HepG2 (cell line): ENCODE data around the gene BTN1A1. TPM values are rescaled to one million over a fixed set of nuclear protein-coding genes. Genes with fewer than 3 reads are reported as not detected.

Experiments used
- CBX1 ChIP-seq: IDR thresholded peaks from one replicate; pipeline ENCODE4 v1.6.1; 2016; ENCODE audit warnings: antibody characterized with exemption, low read depth
- EHMT2 ChIP-seq: fragments of 200-600 bp; sonication (generic); IDR thresholded peaks from 2 replicates; pipeline ENCODE4 v1.7.0; 2017; ENCODE audit warnings: antibody characterized with exemption, low read depth, low read length, borderline replicate concordance
- HDAC1 ChIP-seq: sonication (generic); formaldehyde crosslinking; IDR thresholded peaks from 2 replicates; pipeline ENCODE4 v1.5.1; 2020; ENCODE audit warnings: mild to moderate bottlenecking, missing genetic modification reagents
- KDM4B ChIP-seq: sonication (generic); formaldehyde crosslinking; IDR thresholded peaks from 2 replicates; pipeline ENCODE4 v1.4.0; 2020; ENCODE audit warnings: missing genetic modification reagents
- POLR2AphosphoS2 ChIP-seq: IDR thresholded peaks from 2 replicates; pipeline ENCODE4 v1.6.1; 2011; ENCODE audit warnings: low read depth, low read length, improper control_type of control experiment
- RFX1 ChIP-seq: fragments of 450-650 bp; IDR thresholded peaks from 2 replicates; pipeline ENCODE4 v1.6.1; 2017
- SMAD3 ChIP-seq: sonication (generic); formaldehyde crosslinking; IDR thresholded peaks from 2 replicates; pipeline ENCODE4 v1.4.0; 2020; ENCODE audit warnings: missing genetic modification reagents
- ZBTB3 ChIP-seq: sonication (generic); formaldehyde crosslinking; IDR thresholded peaks from 2 replicates; pipeline ENCODE4 v1.4.0; 2020; ENCODE audit warnings: low read depth, mild to moderate bottlenecking, moderate library complexity, missing genetic modification reagents, borderline replicate concordance
- ZFP1 ChIP-seq: IDR thresholded peaks from 2 replicates; pipeline ENCODE4 v1.6.1; 2016
- ZNF224 ChIP-seq: sonication (generic); formaldehyde crosslinking; IDR thresholded peaks from 2 replicates; pipeline ENCODE4 v1.5.0; 2020; ENCODE audit warnings: mild to moderate bottlenecking, missing genetic modification reagents
- ZNF430 ChIP-seq: sonication (generic); formaldehyde crosslinking; IDR thresholded peaks from 2 replicates; pipeline ENCODE4 v1.9.0; 2021; ENCODE audit warnings: mild to moderate bottlenecking, missing genetic modification reagents
- ZNF44 ChIP-seq: sonication (generic); formaldehyde crosslinking; IDR thresholded peaks from 2 replicates; pipeline ENCODE4 v1.5.1; 2020; ENCODE audit warnings: mild to moderate bottlenecking, missing genetic modification reagents
- ZNF674 ChIP-seq: sonication (generic); formaldehyde crosslinking; IDR thresholded peaks from 2 replicates; pipeline ENCODE4 v1.5.0; 2020; ENCODE audit warnings: low read depth, mild to moderate bottlenecking, missing genetic modification reagents
- ZNF773 ChIP-seq: sonication (generic); formaldehyde crosslinking; IDR thresholded peaks from 2 replicates; pipeline ENCODE4 v1.4.0; 2020; ENCODE audit warnings: missing genetic modification reagents, borderline replicate concordance
- ZNF792 ChIP-seq: IDR thresholded peaks from 2 replicates; pipeline ENCODE4 v1.6.1; 2016
- ZZZ3 ChIP-seq: sonication (generic); formaldehyde crosslinking; IDR thresholded peaks from 2 replicates; pipeline ENCODE4 v1.4.0; 2020; ENCODE audit warnings: missing genetic modification reagents, mild to moderate bottlenecking, borderline replicate concordance
- polyA plus RNA-seq, 8 experiments: library from polyadenylated mRNA; depleted of rRNA in 3 of 8; stranded (reverse) in 7 of 8; unstranded in 1 of 8; fragments of >200 nt; fragmentation: Illumina TruSeq in 4 of 8; extraction: Trizol in 4 of 8; gene quantifications; 2 replicates each; pipeline versions ENCODE4 v1.2.1 to v1.2.3, GENCODE V29; 2011 to 2016; ENCODE audit warnings: low read depth in 4 of 8, missing spikeins in 1 of 8, mixed read lengths in 1 of 8; ENCODE audit not compliant: insufficient read depth in 1 of 8
- total RNA-seq, 5 experiments: library from RNA; depleted of rRNA; stranded (reverse); fragments of >200 nt; fragmentation: Illumina TruSeq; extraction: Trizol; gene quantifications; 2 replicates each; pipeline ENCODE4 v1.2.3, GENCODE V29; 2016; ENCODE audit warnings: low read depth in 1 of 5
- TF ChIP-seq, protein P1 (sequence below): sonication (generic); formaldehyde crosslinking; IDR thresholded peaks from 2 replicates; pipeline ENCODE4 v1.5.1; 2020; ENCODE audit warnings: missing genetic modification reagents, mild to moderate bottlenecking, borderline replicate concordance
- TF ChIP-seq, protein P2 (sequence below): sonication (generic); formaldehyde crosslinking; IDR thresholded peaks from 2 replicates; pipeline ENCODE4 v1.4.0; 2020; ENCODE audit warnings: missing genetic modification reagents, mild to moderate bottlenecking, borderline replicate concordance
- TF ChIP-seq, protein P3 (sequence below): sonication (generic); formaldehyde crosslinking; conservative IDR thresholded peaks from 2 replicates; pipeline ENCODE4 v1.4.0; 2020; ENCODE audit warnings: missing genetic modification reagents

BTN1A1 gene
- total and polyA plus RNA-seq, 2 of the 13 experiments (the other 11 are each of a cell fraction or from before 2014, with no cell fraction given) = 0.04 TPM; not detected in 1

DNA sequence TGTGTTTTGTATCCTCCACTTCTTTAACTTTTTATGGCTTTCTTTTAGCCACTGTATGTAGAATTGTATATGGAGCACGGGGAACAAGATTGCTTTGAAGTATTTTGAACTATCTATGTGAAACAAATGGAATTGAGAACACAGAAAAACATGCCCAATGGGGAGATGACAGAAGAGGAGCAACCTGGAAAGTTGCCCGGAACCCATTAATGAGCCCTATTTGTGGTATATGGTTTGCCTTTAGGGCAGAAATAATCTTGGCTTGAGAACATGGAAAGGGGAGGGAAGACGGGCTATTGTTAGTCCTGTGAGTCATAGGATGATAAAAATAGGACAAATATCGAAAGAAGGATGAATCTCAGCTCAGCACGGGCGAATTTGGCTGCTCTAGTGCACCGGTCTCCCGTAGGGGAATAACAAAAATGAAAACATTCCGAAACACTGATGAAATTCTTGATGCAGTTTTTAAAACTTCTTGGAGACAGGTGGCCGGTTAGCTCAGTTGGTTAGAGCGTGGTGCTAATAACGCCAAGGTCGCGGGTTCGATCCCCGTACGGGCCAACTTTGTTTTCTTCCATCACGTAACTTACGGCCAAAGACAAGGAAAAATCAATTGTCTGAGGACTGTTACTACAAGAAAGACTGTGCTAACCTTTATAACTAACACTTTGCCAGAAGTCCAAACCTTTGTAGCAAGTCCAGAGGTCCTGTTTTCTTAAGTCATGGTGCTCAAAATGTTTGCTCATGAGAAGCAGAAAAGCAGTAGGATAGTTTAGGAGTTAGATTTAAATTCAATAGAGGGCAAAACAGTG, 53.7 kb downstream of the BTN1A1 start (continued):
- TF ChIP-seq RFX1 = no peak
- TF ChIP-seq ZNF44 (CRISPR knock-in tag) = no peak
- 0 out of 2 replicates have a peak, but pooled peaks have one; percentile 40 for TF ChIP-seq SMAD3 (CRISPR knock-in tag)
- no peak for TF ChIP-seq KDM4B
- TF ChIP-seq, protein P1, sequence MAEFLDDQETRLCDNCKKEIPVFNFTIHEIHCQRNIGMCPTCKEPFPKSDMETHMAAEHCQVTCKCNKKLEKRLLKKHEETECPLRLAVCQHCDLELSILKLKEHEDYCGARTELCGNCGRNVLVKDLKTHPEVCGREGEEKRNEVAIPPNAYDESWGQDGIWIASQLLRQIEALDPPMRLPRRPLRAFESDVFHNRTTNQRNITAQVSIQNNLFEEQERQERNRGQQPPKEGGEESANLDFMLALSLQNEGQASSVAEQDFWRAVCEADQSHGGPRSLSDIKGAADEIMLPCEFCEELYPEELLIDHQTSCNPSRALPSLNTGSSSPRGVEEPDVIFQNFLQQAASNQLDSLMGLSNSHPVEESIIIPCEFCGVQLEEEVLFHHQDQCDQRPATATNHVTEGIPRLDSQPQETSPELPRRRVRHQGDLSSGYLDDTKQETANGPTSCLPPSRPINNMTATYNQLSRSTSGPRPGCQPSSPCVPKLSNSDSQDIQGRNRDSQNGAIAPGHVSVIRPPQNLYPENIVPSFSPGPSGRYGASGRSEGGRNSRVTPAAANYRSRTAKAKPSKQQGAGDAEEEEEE (CRISPR knock-in tag) = 0 out of 2 replicates have a peak, but pooled peaks have one; percentile 26
- TF ChIP-seq ZNF773 (CRISPR knock-in tag) = no peak
- TF ChIP-seq ZNF792 (CRISPR knock-in tag) = peak; percentile 82
- no peak for TF ChIP-seq ZZZ3 (CRISPR knock-in tag)
- TF ChIP-seq, protein P2, sequence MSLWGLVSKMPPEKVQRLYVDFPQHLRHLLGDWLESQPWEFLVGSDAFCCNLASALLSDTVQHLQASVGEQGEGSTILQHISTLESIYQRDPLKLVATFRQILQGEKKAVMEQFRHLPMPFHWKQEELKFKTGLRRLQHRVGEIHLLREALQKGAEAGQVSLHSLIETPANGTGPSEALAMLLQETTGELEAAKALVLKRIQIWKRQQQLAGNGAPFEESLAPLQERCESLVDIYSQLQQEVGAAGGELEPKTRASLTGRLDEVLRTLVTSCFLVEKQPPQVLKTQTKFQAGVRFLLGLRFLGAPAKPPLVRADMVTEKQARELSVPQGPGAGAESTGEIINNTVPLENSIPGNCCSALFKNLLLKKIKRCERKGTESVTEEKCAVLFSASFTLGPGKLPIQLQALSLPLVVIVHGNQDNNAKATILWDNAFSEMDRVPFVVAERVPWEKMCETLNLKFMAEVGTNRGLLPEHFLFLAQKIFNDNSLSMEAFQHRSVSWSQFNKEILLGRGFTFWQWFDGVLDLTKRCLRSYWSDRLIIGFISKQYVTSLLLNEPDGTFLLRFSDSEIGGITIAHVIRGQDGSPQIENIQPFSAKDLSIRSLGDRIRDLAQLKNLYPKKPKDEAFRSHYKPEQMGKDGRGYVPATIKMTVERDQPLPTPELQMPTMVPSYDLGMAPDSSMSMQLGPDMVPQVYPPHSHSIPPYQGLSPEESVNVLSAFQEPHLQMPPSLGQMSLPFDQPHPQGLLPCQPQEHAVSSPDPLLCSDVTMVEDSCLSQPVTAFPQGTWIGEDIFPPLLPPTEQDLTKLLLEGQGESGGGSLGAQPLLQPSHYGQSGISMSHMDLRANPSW (CRISPR knock-in tag) = no peak; the same call in none of the 2 replicates
- TF ChIP-seq, protein P3, sequence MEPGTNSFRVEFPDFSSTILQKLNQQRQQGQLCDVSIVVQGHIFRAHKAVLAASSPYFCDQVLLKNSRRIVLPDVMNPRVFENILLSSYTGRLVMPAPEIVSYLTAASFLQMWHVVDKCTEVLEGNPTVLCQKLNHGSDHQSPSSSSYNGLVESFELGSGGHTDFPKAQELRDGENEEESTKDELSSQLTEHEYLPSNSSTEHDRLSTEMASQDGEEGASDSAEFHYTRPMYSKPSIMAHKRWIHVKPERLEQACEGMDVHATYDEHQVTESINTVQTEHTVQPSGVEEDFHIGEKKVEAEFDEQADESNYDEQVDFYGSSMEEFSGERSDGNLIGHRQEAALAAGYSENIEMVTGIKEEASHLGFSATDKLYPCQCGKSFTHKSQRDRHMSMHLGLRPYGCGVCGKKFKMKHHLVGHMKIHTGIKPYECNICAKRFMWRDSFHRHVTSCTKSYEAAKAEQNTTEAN = 0 out of 2 replicates have a peak, but pooled peaks have one; percentile 6
- 0 out of 2 replicates have a peak, but pooled peaks have one; percentile 51 for TF ChIP-seq EHMT2
- TF ChIP-seq ZBTB3 (CRISPR knock-in tag) = peak; percentile 5; the same call in 1 of the 2 replicates
- TF ChIP-seq ZFP1 (CRISPR knock-in tag) = 0 out of 2 replicates have a peak, but pooled peaks have one; percentile 29
- peak; percentile 61 for TF ChIP-seq CBX1
- TF ChIP-seq HDAC1 (CRISPR knock-in tag) = peak; percentile 51
- TF ChIP-seq POLR2AphosphoS2 = no peak
- TF ChIP-seq ZNF224 (CRISPR knock-in tag) = no peak
- no peak; the same call in 1 of the 2 replicates for TF ChIP-seq ZNF430 (CRISPR knock-in tag)
- no peak for TF ChIP-seq ZNF674 (CRISPR knock-in tag)
